Measurements from ENCODE around the gene ANKRD52.

DNA sequence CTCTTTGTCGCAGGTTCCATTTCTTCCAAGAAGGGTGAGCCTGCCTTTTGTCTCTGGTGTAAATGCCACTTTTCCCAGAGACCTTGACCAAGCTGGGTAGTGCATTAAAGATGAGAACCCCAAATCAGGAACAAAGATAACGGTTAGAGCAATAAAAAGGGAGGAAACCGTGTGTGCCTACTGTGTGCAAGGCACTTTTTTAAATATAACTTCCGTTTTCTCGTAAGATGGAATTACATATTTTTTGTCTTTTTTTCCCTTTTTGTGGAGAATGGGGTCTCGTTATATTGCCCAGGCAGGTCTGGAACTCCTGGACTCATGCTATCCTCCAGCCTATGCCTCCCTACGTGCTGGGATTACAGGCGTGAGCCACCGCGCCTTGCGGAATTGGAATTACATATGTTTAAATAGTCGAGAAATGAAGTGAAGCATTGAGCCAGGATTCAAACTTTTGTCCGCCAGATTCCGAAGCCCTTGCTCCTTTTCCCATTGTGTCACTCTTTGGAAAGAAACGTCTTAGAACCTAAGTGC lies 34.5 kb downstream of the ANKRD52 start:
- TF ChIP-seq, protein P1, sequence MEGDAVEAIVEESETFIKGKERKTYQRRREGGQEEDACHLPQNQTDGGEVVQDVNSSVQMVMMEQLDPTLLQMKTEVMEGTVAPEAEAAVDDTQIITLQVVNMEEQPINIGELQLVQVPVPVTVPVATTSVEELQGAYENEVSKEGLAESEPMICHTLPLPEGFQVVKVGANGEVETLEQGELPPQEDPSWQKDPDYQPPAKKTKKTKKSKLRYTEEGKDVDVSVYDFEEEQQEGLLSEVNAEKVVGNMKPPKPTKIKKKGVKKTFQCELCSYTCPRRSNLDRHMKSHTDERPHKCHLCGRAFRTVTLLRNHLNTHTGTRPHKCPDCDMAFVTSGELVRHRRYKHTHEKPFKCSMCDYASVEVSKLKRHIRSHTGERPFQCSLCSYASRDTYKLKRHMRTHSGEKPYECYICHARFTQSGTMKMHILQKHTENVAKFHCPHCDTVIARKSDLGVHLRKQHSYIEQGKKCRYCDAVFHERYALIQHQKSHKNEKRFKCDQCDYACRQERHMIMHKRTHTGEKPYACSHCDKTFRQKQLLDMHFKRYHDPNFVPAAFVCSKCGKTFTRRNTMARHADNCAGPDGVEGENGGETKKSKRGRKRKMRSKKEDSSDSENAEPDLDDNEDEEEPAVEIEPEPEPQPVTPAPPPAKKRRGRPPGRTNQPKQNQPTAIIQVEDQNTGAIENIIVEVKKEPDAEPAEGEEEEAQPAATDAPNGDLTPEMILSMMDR (IDR thresholded peaks at IDR 0.05; ENCODE audit: extremely low read depth in 1 of 2, insufficient read depth in 1 of 2, low read depth in 1 of 2, low read length in 2 of 2), result no peak
- TF ChIP-seq POLR2A (IDR thresholded peaks at IDR 0.05; ENCODE audit: low read depth, low read length) (peak; percentile 14), FOS (IDR thresholded peaks at IDR 0.05; ENCODE audit: borderline replicate concordance, insufficient read depth, low read length) (no peak)
